C1 segment of cervical spinal cord (tissue), 14 donors: ENCODE results near the gene PBXIP1.

Source experiments
- DNase-seq, 14 donors: peaks; one replicate each; lab custom pipeline; 2025; lab: John Stamatoyannopoulos, UW

Gene PBXIP1

DNA sequence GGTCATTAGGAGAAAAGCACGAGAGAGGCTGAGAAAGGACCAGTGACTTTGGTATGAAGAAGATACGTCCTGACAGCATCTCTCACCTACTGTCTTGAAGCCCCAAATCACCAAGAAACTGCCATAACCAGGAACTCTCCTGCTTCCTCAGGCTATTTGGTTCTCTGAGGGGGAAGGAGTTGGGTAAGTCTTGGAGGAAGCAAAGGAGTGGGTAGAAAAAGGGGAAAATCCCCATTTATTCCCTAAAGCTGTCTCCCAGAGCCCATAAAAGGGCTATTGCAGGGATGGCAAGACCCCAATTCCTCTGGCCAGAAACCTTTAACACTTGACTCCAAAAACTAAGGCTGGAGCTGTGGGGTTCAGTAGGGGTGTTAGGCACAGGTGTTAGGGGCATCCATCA lies 2.1 kb upstream of the PBXIP1 start:
- no peak for DNase-seq

DNA sequence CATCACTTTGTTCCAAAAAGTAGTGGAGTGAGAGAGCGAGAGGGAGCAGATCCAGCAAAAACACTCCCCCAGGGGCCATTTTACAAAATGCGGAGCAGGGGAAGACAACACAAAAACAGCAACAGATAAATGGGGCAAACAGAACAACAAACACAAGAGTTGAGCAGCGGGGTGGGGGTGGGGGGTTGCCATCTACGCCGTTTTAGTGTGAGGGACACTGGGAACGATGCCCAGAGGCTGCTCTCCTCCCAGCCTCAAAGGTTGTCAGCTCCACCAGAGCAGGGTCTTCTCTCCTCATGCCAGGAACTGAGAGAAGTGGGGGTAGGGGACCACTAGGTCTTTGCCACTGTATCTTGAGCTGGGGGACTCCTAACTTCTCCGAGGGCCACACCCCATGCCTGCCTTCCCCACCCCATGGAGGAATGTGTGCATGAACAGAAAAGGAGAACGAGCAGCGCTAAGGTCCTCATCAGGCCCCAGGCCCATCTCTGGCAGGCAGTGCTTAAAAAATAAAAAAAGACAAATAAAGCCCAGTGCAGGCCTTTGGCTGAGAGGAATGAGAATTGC lies 1.3 kb upstream of the PBXIP1 start:
- peak in 1 of 14 donors; percentile 43 for DNase-seq

DNA sequence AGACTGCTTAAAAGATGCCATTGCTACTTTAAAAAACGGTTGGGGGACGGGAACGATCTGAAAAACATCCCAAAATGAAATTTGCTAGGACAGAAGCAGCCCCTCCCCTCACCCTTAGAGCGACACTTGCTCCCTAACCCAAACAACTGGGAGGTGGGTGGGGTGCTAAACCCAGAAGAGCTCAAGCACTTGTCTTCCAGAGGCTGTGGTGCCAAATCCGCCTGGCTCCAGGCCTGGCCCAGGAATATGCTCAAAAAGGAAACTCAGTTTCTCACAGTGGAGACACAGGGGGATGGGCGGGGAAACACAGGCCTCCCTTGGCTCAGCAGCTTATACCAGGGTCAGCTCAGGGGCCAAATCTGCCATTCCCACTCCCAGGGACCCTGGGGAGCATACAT lies 644 bp upstream of the PBXIP1 start:
- DNase-seq: peak in 8 of 14 donors; percentile 21 to 59 (median 40)

DNA sequence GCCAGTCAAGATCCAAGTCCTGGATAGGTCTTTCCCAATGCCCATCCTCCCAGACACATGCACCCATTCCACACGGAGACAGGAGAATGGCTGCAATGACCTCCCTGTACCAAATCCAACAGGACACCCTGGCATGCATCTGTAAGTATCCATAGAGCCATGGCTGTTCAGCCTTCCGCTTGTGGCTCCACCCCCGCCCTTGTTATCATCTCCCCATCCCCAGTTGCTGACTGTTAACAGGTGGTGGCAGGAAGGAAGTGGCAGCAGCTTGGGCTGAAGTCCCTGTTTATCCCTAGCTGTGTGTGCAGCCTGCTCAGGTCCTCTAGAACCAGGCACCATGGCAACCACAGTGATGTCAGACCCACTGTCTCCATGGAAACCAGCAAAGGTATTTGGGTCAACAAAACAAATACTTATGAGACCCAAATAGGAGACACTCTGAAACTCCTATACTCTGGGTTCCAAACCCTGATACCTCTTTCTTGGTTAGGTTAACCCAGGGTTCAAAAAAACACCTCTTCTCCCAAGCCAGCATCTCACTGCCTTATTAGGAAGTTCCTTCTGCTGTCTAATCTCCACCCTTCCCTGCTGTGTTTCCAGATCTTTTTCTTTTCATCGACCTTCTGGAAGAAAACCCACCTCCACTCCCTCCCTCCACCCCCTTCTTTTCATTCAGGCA lies 721 bp downstream of the PBXIP1 start:
- peak in 5 of 14 donors; percentile 24 to 96 (median 30) for DNase-seq

DNA sequence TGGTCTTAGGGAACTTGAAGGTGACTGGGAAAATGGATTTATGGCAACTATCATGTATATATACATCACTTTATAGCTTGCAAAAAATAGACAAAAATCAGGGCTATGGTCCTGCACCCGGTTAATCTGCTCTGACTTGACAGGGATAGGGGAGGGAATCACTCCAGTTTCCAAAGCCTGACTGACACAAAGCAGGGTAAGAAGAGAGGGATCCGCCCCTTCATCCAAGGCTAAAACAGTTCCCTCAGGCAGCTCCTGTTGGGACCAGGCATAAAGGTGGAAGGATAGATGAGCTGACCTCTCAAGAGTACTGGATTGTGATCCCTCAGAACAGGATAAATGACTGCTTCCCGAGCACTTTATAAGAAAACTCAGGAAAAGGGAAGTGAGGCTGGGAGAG lies 1.4 kb downstream of the PBXIP1 start:
- no peak for DNase-seq

DNA sequence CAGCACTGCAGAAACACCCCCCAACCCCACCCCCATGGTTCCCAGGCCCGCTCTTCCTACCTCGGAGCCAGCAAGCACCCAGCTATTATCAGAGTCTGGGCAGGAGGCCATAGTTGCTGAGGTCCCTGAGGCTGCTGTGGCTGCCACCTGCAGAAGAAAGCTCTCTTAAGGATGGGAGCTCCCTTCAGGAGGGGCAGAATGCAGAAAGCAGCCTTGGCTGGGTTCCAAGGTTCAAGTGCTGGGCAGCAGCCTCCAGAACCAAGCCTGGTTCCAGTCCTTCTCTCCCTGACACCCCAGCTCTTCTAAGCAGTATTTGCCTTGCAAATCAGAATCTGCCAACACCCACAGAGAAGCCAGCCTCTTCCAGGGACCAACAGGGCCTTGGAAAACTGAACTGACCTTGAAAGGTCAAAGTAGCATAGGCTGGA lies 2.3 kb downstream of the PBXIP1 start:
- no peak for DNase-seq

DNA sequence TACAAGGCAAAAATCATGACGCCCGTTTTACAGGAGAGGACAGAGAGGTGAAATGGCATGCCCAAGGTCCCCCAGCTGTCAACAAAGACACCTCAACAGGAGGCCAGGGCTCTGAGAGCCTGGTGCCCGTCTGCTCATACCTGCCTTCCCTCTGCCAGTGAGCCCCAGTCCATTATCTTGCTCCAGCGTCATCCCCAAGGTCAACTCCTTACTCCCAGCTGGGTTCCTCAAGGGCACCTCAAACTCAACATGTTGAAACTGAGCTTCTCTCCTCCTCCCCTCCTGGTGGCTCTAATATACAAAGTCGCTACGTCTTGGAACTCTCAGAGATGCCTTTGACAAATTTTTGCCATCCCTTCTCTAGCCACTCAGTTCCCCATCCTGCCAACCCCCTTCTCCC lies 3.2 kb downstream of the PBXIP1 start:
- DNase-seq: no peak

DNA sequence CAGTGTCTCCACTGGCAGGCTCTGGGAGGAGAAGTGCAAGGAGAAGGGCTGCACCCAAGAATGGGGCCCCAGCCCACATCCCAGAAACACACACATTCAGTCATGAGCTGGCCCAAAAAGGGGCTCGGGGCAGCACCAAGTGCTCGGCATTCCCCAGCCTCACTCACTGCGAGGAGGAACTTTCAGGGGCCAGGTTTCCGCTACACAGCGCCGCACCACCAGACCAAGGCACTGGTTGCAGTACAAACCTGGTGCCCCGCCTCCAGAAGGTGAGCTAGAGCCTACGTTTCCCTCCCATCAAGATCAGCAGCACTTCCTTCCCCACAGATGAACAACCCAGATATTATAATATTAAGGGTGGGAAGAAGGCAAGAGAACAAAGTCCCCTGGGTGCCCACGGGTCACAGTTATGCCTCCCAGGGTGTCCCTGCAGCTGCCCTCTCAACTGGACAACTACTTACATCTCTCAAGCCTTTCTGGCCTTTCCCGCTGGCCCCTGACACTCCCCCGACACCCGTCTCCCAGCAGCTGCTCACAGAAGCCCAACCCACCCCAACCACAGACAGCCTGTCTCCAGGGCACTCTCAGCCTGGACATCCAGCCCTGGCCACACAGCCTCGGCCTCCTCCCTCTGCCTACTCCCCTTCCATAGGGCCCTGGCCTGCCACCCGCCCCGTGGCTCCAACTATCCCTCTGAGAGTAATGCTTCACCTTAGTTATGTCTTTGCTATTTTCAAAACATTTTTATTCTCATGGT lies 3.8 kb downstream of the PBXIP1 start:
- no peak for DNase-seq

DNA sequence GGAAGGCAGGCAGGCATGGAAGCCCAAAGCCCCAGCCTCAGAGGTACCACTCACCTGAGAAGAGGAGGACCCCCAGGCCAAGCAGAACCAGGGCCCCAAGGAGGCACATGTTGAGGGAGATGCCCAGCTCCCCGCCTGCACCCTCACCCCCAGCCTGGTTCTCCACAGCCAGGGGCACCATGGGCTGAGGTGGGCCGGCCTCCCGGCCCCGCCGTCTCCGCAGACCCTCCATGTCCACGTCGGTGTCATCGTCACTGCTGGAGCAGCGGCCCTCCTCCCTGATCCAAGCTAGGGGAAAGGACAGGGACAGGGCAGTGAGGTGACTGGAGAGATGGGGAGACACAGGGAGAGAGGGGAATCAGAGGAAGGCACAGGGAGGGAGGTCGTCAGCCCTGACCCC lies 7.8 kb downstream of the PBXIP1 start:
- no peak for DNase-seq

DNA sequence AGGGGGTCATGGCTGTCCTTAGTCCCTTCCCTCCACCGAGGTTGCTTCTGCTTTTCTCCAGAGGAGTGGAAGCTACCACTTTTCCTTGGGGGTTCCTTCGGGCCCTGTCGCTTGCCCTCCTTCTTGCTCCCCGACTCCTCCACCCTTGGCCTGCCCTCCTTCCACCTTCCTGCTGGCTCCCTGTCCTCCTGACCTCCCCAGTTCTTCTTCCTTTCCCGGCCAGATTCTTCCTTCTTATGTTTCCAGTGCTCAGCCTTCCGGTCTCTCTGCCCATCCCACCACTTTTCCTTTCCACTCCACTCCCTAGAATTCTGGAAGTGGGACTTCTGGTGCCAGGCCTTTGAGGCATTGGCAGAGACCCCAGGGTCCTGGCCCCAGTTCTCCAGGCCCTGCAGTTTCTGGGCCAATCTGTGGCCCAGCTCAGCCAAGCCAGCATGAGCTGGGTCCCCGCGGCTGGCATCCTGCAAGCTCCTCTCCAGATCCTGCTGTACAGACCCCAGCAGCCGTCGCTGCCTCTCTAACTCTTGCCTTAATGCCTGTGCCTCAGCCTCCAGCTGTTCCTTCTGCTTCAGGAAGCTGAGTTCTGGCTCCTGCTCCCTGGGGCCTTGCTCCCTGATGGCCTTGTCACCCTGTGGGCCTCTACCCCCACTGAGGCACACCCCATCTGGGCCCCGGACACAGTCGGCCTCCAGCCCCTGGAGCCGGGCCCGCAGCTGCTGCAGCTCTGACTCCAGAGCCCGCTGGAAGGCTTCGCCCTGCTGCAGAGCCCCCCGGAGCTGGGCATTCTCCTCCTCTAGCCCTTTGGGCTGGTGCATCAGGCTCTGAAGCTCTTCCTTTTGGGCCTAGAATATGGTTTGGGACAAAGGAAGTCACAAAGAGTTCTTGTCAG lies 9.7 kb downstream of the PBXIP1 start:
- peak in 1 of 14 donors; percentile 38 for DNase-seq

DNA sequence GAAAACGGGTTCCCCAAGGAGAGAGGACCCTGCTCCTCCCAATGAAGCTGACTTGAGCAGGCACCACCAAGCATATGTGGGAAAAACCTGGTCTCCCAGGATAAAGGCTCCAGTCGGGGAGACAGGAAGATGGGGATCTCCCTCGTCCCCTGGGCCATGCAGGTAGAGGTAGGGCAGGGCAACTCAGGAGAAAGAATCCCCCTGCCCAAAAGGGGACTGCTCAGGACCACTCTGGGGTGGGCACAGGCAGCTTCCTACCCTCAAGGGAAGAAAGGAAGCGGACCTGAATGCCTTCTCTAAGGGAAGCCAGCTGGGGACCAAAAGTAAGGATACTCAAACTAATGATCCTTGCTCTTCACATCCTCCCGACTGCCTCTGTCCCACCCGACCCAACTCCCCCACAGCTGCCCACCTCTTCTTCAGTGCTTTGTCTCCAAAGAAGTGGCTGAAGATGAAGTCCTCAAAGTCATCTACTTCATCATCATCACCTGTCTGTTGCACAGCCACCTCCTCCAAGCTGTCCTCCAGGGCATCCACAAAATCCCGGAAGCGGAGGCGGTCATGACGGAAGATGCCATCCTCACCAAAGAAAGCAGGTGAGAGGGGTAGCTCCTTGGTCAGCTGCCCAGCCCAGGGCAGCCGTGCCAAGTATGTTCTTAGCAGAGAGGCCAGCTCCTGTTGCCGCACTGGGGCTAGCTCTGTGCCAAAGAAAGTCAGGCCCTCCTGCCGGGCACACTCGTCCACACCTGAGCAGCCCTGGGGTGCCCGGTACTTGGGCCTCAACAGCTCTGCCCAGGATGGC lies 10.5 kb downstream of the PBXIP1 start:
- no peak for DNase-seq

DNA sequence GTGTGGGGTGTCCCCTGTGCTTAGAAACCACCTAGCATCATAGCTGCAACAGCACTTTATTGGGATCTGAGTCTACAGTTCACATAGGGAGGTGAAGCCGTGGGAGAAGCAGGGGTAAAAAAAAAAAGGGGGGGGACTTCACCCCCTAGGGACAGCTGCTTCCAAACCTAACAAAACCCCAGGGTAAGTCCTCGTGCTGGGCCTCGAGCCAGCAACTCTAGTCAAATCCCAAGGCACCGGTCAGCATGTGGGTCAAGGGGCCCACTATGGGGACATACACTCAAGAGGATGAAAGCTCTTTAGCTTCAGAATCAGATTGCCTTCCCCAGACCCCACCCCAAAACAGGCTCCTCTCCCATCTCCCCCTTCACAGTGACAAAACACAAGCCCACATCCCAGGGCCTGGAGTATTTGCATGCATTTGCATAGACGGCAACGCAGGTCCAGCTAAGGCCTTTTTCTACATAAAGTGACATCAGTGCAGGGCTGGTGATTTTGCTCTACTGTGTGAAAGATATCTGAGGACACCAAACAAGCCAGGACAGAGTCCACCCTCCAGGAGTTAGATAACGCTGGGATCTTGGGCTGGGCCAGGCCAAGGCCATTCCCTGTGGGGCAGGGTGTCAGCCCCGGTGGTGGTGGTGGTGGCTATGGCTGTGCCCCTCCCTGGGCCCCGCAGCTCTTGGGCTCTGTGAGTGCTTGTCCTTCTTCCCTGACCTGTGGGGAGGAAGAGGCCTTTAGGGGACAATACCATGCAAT lies 11.3 kb downstream of the PBXIP1 start:
- DNase-seq: no peak

DNA sequence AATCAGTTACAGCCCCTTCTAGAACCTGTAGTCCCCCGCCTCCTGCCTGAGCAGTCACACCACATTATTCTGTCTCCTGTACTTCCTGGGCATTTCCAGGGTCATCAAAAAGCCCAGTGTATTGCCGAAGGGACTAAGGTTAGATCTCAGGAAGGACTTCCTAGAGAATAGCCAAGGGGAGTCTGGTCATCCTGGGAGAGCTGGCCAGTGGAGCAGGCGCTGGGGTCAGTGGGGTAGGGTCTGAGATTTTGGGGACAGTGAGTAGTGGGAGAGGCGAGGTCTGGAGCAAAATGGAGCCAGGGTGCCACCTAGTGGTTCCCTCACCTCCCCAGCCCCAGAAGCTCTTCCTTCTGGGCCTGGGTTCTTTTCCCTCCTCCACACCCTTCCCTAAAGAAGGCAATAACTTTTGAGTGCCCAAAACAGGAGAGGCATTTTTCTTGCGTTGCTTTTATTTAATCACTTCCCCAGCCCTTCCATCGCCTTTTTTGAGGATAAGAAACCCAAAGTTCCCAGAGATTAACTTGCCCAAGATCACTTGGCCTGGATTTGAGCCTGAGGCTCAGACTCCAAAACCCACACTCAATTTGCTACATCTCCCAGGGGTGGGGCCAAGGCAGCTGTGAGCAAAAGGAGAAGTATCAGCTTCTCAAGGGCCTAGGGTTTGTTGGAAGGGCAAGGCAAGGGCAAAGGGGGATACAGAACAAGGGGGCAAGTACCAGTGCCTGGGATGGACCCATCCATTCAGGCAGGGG lies 12.1 kb downstream of the PBXIP1 start:
- peak in 1 of 14 donors; percentile 17 for DNase-seq

DNA sequence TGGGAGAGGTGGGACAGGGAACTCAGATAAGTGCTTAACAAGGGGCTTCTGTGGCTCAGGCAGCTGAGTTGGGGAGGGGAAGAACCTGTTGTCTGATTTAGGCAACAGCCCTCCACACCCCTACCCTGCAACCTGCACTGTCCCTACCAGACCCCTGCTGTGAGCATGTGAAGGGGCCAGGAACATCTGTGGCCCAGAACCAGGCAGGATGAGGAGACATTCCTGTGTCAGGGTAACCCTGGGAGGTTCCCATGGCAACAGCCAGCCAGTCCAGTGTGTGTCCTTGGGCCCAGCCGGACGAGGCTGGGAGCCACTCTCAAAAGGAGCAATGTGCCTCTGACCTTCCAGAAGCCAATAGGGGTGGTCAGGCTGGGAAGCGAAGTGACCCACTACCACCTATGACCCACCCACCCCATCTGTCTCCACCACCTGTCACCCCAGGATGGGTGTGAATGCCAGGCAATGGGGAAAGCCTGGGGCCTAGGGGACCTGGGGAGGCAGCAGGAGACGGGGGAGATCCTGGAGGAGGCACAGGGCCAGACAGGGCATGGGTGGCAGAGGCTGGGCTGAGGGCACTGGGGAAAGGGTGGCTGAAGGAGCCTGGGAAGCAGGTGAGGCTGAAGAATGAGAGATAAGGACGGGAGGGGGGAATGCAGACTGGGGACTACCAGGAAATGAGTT lies 14.4 kb downstream of the PBXIP1 start:
- DNase-seq: peak in 7 of 14 donors; percentile 29 to 52 (median 41)

DNA sequence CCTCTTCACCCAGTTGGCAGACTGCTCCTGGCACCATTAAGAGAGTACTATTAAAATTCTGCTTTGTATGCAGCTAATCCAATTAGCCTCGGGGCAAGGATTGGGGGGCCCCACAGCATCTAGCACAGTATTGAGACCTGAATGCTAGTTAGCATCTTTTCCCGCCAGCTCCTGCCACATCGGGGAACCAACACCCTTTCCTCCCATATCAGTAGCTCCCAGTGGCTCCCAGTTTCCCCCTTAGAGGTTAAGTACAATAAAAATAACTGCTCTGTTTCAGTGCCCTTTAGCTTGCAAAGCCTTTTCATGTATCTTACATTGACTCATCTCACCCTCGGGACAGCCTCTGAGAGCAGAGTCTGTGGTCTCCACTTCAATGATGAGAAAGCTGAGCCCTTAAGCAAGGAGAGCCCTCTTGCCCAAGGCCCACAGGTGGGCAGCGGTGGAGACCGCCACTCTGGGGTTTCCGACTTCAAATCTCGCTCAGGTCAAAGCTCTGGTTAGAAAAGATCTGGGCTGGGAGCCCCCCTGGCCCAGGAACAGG lies 15.2 kb downstream of the PBXIP1 start:
- no peak for DNase-seq

DNA sequence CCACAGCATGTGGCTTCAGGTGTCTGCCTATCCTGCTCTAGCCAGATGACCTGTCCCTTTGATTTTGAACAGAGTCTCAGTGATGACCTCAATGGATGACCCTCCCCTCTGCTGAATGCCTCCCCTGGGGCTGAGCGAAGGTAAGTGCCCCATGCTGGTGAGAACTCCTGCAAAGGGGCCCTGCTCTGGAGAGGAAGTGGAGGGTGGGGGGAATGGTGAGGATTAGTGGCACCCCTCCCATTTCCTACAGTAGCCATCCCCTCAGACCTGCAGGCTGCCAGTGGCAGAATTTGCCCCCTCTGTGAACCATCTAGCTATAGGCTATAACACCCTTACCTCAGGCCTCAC lies 15.7 kb downstream of the PBXIP1 start:
- no peak for DNase-seq

DNA sequence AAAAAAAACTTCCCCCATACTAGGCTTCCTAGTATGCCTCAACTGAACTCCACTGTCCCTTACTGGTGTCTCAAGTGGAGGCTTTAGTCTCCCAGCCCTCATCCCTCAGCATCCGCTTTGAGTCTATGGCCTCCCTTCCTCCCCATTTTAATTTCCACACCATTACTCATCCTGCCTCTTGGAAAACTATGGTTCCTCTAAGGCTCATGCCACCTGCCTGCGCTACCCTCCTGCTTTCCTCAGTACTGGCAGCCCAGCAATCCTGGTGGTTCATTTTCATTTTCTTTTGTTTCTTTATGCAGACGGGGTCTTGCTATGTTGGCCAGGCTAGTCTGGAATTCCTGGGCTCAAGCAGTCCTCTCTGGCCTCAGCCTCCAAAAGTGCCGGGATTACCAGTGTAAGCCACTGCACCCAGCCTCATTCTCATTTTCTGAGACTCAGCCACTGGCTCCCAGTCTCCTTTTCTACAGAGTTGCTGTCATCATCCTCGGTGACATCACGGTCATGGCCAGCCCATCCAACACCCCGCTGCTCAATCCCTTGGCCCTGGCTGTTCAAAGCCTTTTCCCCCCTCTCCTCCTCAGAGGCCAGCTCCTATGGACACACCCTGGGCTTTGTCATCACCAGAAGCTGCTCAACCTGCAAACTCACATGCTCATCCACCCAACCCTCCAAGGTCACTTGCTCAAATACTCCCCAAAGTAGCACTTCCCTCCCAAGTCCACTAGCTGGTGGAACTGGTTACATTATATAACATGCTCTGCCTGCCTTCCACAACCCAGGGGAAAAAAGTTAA lies 17.1 kb downstream of the PBXIP1 start:
- DNase-seq: no peak

DNA sequence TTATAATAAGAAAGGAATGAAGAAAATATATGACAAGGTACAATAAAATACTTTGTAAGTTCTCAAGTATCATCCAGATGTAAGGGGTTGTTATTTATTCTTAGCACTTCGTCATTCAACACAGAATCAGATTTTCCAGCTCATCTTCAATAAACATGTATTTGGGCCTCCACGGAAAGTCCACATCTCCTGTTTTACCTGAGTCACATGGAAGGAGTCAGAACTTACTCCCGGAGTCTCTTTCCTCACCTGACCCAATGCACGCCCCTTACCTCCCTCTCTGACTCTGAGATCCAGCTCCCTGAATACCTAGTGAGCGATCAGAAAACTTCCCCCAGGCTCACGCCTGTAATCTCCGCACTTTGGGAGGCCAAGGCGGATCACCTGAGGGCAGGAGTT lies 17.9 kb downstream of the PBXIP1 start:
- no peak for DNase-seq
